Endothelial cell of hepatic sinusoid (primary cell): ENCODE measurements around the gene SYT1.

ENCODE experiments used
- in situ Hi-C: cut with HindIII; loops from 2 replicates; pipeline ENCODE4 v1.10.0; 2017; ENCODE audit warnings: low sequenced_read_pairs

SYT1 gene

DNA sequence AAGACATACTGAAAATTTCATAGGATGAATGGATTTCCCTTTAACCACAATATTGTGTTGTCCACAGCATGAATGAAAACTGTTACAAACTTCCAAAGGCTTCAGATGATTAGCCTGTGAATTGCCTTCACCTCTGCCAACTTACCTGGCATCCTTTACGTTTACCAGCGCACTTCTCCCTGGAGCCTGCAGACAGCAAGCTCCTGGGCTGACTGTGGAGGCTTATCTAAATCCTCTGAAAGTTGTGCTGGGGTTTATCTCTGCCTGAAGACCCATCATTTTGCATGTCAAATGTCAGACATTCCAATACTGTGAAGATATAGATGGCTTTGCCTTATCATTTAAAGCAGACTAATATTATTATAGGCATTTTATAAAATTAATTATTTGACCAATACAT lies 403.0 kb downstream of the SYT1 start:
- in situ Hi-C loops, result no loop called here

- in situ Hi-C loops, result no loop called here
These were observed 410.0 kb downstream of the SYT1 start for GRCh38 chr12:79274501-79275064.

DNA sequence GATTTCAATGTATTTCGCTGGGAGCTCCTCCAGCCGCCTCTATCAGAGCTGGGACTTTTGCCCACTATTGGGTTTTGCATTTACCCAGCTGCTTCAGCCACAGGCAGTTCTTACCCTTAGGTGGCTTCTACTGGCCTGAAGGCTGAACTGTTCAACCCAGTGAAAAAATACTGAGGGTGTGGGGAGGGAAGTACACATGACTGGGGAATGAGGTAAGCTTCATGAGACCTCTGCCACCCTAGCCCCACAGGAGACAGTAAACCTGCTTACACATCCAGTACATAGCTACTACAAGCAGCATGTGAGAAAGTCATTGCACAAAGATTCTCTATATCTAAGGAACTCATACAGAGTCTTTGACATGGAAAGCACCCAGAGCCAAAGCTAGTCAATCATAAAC lies 411.1 kb downstream of the SYT1 start:
- in situ Hi-C loops, result no loop called here

DNA sequence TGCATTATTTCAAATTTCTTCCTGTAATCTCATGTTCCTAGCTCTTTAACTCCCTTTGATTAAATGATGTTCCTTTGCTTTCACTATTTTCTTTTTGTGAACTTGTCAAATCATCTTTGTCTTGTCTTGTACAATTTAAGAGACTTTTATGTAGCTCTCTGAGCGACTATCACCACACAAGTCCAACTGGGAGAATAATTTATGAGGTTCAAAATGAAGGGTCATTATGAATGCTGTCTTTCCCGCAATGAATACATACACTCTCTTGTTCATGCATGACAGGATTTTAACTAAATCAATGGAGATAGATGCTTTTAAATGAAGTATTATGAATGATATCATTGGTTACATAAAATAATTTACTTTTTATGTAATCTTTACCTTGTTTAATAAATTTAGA lies 418.8 kb downstream of the SYT1 start:
- in situ Hi-C loops, result no loop called here

- in situ Hi-C loops, result no loop called here
These were observed 424.3 kb downstream of the SYT1 start for GRCh38 chr12:79288911-79289310.

DNA sequence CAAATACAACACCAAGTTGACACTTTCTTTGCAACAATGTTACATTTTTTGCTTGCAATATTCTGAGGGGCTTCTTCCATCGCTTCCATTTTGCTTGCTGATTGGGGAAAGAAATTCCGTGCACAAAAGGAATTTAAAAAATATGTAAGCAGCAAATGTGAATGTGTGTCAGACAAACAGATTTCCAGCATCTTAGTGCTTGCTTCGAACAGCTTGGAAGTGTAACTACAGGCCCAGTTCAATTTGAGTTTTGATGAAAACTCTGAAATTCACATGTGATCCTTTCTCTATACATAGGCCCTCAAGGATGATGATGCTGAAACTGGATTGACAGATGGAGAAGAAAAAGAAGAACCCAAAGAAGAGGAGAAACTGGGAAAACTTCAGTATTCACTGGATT lies 427.1 kb downstream of the SYT1 start:
- in situ Hi-C loops, result no loop called here

GRCh38 chr12:79294590-79294989 lies 430.0 kb downstream of the SYT1 start:
- in situ Hi-C loops, result no loop called here

- in situ Hi-C loops, result no loop called here
These were observed 431.0 kb downstream of the SYT1 start for GRCh38 chr12:79295572-79295971.

DNA sequence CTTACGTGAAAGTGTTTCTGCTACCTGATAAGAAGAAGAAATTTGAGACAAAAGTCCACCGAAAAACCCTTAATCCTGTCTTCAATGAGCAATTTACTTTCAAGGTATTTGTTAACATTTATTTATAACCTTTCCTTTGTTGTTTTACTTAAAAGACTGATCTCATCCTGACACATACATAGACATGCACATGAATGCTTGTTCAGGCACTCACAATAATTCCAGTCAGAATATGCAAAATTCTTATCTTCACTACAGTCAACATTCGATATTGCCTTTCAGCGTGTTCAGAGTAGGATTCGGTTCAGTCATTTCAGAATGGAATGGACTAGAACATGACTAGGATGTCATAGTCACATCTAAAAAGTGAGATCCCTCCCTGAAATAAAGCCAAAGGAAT lies 431.6 kb downstream of the SYT1 start:
- in situ Hi-C loops, result no loop called here

DNA sequence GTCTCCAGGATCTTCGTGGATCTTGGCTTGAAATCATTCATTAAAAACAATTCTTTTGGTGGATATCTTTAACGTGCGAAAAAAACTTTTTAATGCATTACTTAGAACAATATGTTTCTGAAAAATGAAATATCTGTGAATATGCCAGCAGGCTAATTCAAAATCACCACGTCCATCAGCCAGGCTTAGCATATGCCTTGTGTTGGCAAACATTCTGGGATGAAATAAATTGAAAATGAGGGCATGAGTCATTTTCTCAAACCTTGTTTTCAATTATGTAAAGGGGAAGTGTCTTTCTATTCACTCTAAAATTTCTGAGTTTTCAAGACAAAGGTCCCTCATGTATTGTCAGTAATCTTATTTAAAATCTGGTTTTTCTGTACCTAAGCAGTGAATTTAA lies 432.3 kb downstream of the SYT1 start:
- in situ Hi-C loops, result no loop called here

GRCh38 chr12:79298506-79298905 lies 433.9 kb downstream of the SYT1 start:
- in situ Hi-C loops, result no loop called here

DNA sequence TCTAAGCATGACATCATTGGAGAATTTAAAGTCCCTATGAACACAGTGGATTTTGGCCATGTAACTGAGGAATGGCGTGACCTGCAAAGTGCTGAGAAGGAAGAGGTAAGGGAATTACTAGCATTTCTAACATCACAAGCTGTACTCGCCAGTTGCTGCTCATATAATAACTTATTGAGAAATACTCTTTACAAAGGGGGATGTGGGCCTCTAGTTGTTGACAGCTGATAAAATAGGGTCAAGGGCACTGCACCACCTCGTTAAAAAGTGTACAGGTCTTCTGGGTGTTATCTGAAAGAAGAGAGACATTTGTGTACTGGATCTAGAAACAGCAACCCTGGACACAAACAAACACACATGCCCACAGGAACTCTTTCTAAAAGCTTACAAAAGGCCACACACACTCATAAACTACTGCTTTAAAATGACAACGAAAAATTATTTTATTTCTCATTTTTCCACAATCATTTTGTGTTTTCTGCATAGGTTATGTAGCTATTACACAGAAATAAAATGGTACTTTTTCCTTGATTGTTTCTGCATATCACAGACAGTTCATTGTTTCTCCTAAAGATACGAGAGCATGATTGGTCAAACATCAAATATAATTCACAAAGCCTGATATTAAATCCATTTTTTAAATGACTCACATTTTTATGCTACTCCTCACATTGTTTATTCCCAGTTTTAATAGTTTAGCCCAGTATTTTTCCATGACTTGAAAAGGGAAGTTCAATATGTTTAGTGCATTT lies 435.0 kb downstream of the SYT1 start:
- in situ Hi-C loops, result no loop called here

DNA sequence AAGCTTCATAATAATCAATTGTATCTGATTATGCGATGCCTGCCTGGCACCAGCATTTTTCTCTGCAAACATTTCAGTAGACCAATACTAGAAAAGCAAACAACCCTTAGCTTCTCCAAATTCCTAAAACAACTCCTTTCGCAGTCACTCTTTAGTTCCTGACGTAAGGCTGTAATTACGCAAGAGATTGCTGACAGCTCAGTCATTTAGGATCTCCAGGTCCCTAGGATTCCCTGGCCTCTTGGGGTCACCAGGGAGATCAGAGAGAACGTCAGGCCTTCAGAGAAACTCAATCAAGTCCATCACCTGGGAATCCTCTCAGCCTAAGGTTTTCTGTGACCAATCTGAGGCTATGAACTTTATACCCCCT lies 435.6 kb downstream of the SYT1 start:
- in situ Hi-C loops, result no loop called here

GRCh38 chr12:79301181-79301580 lies 436.6 kb downstream of the SYT1 start:
- in situ Hi-C loops, result no loop called here

DNA sequence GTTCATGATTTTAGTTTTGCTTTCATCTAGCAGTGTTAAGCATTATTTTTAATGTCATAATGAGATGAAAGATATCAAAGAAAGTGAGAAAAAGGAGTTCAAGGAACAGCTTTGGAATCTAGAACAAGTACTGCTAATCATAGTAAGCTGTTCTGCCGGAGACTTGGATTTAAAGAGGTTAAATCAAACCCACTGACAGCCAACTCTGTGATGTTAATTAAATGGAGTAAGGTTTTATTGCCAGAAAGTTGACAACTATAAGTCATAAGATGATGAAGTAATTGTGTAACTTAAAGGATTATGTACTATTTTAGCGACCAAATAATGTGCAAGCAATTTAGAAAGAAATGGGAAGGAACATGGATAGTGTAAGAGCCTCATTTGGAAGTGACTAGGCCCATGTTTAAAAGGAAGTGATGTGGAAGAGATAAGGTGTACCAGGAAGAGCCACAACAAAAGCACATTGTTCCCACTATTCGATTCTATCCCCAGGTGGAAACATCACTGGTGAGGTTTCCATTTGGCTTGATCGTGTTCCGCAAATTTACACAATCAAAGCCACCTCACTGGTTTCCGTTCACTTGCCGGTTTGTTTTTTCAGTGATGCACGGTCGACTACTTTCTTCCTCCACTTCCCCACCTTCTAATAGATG lies 437.7 kb downstream of the SYT1 start:
- in situ Hi-C loops, result no loop called here

GRCh38 chr12:79307340-79307739 lies 442.8 kb downstream of the SYT1 start:
- in situ Hi-C loops, result no loop called here

- in situ Hi-C loops, result no loop called here
These were observed 444.5 kb downstream of the SYT1 start for GRCh38 chr12:79309039-79309438.

DNA sequence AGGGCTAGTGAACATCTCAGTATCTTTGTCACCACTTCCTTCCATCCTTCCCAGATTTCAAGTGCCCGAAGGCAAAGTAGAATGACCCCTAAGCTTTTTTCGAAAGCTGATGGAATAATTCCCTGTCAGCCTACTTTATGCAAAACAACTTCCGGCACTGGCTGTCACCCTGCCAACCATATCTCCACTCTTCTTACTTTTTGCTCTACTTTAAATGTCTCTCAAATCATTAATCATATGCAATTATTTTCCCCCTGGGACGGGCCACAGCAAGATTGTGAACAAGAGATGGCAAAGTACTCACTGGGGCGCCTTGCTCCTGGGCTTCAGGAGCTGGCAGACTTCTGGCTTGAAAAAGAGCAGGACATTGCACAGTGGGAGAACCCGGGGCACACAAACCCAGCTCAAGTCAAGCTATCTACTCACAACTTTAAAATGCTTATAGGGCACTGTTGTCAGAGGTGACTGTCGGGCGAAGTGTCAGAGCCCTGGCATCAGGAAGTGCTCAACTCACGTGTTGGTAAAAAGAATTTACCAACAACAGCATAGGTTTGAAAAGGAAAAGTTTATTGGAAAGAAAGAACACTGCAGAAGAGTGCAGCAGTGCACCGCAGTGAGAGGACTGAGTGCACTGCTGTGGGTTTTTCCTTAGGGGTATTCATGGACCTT lies 452.7 kb downstream of the SYT1 start:
- in situ Hi-C loops, result no loop called here

DNA sequence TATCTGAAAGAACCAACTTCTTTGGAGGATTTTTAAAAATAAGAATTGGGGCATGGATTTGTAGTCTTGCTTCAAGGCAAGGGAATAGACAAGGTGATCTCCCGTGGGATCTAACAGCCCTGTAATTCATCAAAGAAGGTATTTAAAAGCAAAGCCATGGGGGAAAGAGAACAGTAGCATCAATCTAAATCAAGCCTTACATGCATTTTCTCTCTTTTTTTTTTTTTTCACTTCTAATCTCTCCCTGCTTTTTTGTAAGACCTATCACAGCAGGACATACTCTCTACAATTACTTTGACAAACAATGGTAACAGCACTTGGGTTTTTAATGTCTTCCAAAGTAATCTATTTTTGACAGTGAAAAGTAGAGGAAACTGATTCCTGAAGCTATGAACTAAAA lies 458.3 kb downstream of the SYT1 start:
- in situ Hi-C loops, result no loop called here

DNA sequence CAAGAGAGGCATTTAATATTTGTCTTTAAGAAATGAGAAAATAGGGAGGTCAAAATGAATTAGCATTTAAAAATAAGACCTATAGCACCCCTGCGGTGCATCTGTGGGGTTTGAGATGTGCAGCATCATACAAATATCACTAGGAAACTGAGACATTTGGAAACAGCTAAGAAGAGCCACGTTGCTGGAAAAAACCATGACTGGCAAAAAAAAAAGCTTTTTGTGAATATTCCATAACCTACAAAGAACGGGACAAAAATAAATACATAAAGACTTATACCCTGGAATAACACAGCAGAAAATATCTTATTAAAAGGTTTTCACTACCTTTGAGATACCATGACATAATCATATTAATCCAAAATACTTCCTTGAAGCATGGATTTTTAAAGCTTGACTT lies 460.0 kb downstream of the SYT1 start:
- in situ Hi-C loops, result no loop called here

DNA sequence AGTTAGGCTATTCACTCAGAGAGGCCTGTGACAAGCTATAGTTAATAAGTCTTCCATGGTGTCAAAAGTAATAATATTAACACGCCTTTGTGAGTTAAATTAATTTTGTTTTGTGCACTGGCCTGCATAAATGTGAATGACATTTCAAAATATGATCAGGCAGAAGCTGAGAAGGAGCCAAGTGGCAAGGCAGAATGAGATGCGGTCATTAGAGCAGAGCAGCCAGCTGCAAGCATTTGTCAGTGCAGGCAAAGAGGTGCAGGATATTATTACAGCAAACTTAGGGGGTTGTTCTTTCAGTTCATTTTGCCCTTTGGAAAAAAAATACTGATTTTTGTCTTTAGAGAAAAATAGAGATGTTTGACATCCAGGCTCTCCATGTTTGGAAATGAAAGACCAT lies 461.6 kb downstream of the SYT1 start:
- in situ Hi-C loops, result no loop called here

GRCh38 chr12:79326663-79327062 lies 462.1 kb downstream of the SYT1 start:
- in situ Hi-C loops, result no loop called here
